Osteoblast (primary cell): ENCODE measurements around the gene PEX5L. TPM values are rescaled to one million over a fixed set of nuclear protein-coding genes. Genes with fewer than 3 reads are reported as not detected.

ENCODE experiments used
- DNase-seq: peaks from one replicate; pipeline ENCODE4 v3.0.0; 2011; ENCODE audit warnings: low spot score, mixed read lengths; ENCODE audit not compliant: insufficient read length; ENCODE audit errors: missing footprints
- H2AFZ ChIP-seq: 2 replicates; pipeline ENCODE4 v1.6.0; 2011; ENCODE audit warnings: mild to moderate bottlenecking, low read length
- H3K27ac ChIP-seq: 2 replicates; pipeline ENCODE4 v1.5.1; 2011; ENCODE audit warnings: mild to moderate bottlenecking, low read depth, low read length, moderate library complexity
- H3K27me3 ChIP-seq: 2 replicates; pipeline ENCODE4 v1.6.0; 2012; ENCODE audit warnings: mild to moderate bottlenecking, control low read depth, inconsistent platforms, low read length, moderate library complexity; ENCODE audit not compliant: insufficient read depth
- H3K36me3 ChIP-seq: 2 replicates; pipeline ENCODE4 v1.5.1; 2011; ENCODE audit warnings: mild to moderate bottlenecking, low read length, control low read depth, moderate library complexity; ENCODE audit not compliant: insufficient read depth
- H3K4me1 ChIP-seq: 2 replicates; pipeline ENCODE4 v1.5.1; 2011; ENCODE audit warnings: mild to moderate bottlenecking, low read length, control low read depth, moderate library complexity; ENCODE audit not compliant: insufficient read depth
- H3K4me2 ChIP-seq: 2 replicates; pipeline ENCODE4 v1.6.0; 2011; ENCODE audit warnings: mild to moderate bottlenecking, low read length; ENCODE audit not compliant: insufficient read depth
- H3K4me3 ChIP-seq: fragments of 200-600 bp; sonication (generic); 3 replicates; pipeline ENCODE4 v1.5.1; 2012; ENCODE audit warnings: mild to moderate bottlenecking, low read length, inconsistent platforms; ENCODE audit not compliant: insufficient read depth
- H3K79me2 ChIP-seq: 2 replicates; pipeline ENCODE4 v1.6.0; 2012; ENCODE audit warnings: mild to moderate bottlenecking, low read length, control low read depth, inconsistent platforms; ENCODE audit not compliant: insufficient read depth
- H3K9me3 ChIP-seq: 2 replicates; pipeline ENCODE4 v1.5.1; 2011; ENCODE audit warnings: low read depth, low read length, control low read depth
- H4K20me1 ChIP-seq: 2 replicates; pipeline ENCODE4 v1.6.0; 2012; ENCODE audit warnings: mild to moderate bottlenecking, low read length, control low read depth; ENCODE audit not compliant: insufficient read depth
- CTCF ChIP-seq: IDR thresholded peaks from 2 replicates; pipeline ENCODE4 v1.5.1; 2011; ENCODE audit warnings: mild to moderate bottlenecking, low read depth, low read length, moderate library complexity; ENCODE audit errors: extremely low read depth
- total RNA-seq: library from RNA; depleted of rRNA; stranded (reverse); fragments of >200 nt; gene quantifications from 2 replicates; pipeline ENCODE4 v1.2.3, GENCODE V29; 2012

The PEX5L gene
- total RNA-seq, 1 donor, result 1.4 TPM

- Histone ChIP-seq H3K4me3 (no peak overlapping the region), H3K36me3 (no peaks in the 10 kb centered on the region), H4K20me1 (no peaks in the 10 kb centered on the region), H3K4me1 (peaks cover 7% of the 10 kb centered on the region), H3K9me3 (no peaks in the 10 kb centered on the region), H3K79me2 (no peaks in the 10 kb centered on the region), H2AFZ (no peak overlapping the region), H3K4me2 (peak overlapping the region; percentile 7), H3K27me3 (peaks cover 3% of the 10 kb centered on the region), H3K27ac (peak overlapping the region; percentile 10)
- TF ChIP-seq CTCF, result no peak
- no peak for DNase-seq
These were observed 234.9 kb downstream of the PEX5L start for GRCh38 chr3:179801856-179802255.

- TF ChIP-seq CTCF, result no peak
- Histone ChIP-seq H3K27ac (peak overlapping the region; percentile 10), H4K20me1 (no peaks in the 10 kb centered on the region), H3K4me1 (peaks cover 7% of the 10 kb centered on the region), H3K36me3 (no peaks in the 10 kb centered on the region), H3K9me3 (no peaks in the 10 kb centered on the region), H3K79me2 (no peaks in the 10 kb centered on the region), H3K4me2 (peak overlapping the region; percentile 7), H3K4me3 (no peak overlapping the region), H2AFZ (no peak overlapping the region), H3K27me3 (peaks cover 3% of the 10 kb centered on the region)
- DNase-seq, result peak; percentile 35
These were observed 235.5 kb downstream of the PEX5L start for GRCh38 chr3:179801263-179801662.

GRCh38 chr3:179797192-179797591, 239.5 kb downstream of the PEX5L start:
- Histone ChIP-seq H3K9me3 (no peaks in the 10 kb centered on the region), H3K36me3 (no peaks in the 10 kb centered on the region), H4K20me1 (no peaks in the 10 kb centered on the region), H3K4me2 (no peak overlapping the region), H3K27ac (no peak overlapping the region), H3K4me3 (no peak overlapping the region), H3K4me1 (peaks cover 7% of the 10 kb centered on the region), H3K27me3 (no peaks in the 10 kb centered on the region), H2AFZ (no peak overlapping the region), H3K79me2 (no peaks in the 10 kb centered on the region)
- TF ChIP-seq CTCF, result no peak
- DNase-seq, result no peak

- no peaks in the 10 kb centered on the region for H3K9me3 ChIP-seq
- peaks cover 3% of the 10 kb centered on the region for H3K4me1 ChIP-seq
- no peak overlapping the region for H3K4me2 ChIP-seq
- no peak overlapping the region for H2AFZ ChIP-seq
- no peak for DNase-seq
- no peaks in the 10 kb centered on the region for H3K79me2 ChIP-seq
- H3K36me3 ChIP-seq, result no peaks in the 10 kb centered on the region
- H4K20me1 ChIP-seq, result no peaks in the 10 kb centered on the region
- H3K27ac ChIP-seq, result no peak overlapping the region
- TF ChIP-seq CTCF, result no peak
- no peaks in the 10 kb centered on the region for H3K27me3 ChIP-seq
- no peak overlapping the region for H3K4me3 ChIP-seq
These were observed 240.3 kb downstream of the PEX5L start for GRCh38 chr3:179796421-179796820.
